Measurements from ENCODE around the gene LAD1.

DNA sequence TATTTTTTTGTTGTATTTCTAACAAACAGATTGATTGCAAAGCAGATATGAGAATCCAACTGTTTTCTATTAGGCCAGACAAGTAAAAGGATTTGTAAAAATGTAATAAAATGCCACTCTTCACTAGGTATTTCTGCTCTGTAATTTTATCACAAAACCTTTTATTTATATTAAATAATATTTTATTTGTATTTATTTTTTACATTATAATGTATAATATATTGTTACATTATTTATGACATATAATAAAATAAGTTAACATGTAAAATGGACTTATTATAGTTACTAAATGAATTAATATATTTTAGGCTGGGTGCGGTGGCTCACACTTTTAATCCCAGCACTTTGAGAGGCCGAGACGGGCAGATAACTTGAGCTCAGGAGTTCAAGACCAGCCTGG is 35.1 kb upstream of the LAD1 start:
- TF ChIP-seq POLR2AphosphoS5 (IDR thresholded peaks at IDR 0.05; ENCODE audit: borderline replicate concordance, low read depth, low read length), result no peak
- TF ChIP-seq EZH2 (IDR thresholded peaks at IDR 0.05), result no peak
- TF ChIP-seq FOXP2 (optimal IDR thresholded peaks at IDR 0.05; ENCODE audit: control extremely low read depth, extremely low read length, insufficient read depth), result no peak
